Suprapubic skin (tissue), 3 donors: Measurements from ENCODE around the gene CTNNA3.

ENCODE experiments used
- POLR2AphosphoS5 ChIP-seq, 3 donors: sonication (generic); formaldehyde crosslinking; IDR thresholded peaks; one replicate each; pipeline ENCODE4 v1.6.1; 2017; ENCODE audit warnings: antibody characterized with exemption in 3 of 3
- TF ChIP-seq, protein P1 (sequence below), 2 donors: fragments of 200-600 bp in 1 of 2; fragments of 450-650 bp in 1 of 2; sonication (generic) in 1 of 2; IDR thresholded peaks; one replicate each; pipeline ENCODE4 v1.5.1; 2016 to 2019; ENCODE audit warnings: antibody characterized with exemption in 2 of 2, mild to moderate bottlenecking in 1 of 2, moderate library complexity in 1 of 2

GRCh38 chr10:67098461-67098860 is 597.5 kb downstream of the CTNNA3 start:
- TF ChIP-seq, protein P1, sequence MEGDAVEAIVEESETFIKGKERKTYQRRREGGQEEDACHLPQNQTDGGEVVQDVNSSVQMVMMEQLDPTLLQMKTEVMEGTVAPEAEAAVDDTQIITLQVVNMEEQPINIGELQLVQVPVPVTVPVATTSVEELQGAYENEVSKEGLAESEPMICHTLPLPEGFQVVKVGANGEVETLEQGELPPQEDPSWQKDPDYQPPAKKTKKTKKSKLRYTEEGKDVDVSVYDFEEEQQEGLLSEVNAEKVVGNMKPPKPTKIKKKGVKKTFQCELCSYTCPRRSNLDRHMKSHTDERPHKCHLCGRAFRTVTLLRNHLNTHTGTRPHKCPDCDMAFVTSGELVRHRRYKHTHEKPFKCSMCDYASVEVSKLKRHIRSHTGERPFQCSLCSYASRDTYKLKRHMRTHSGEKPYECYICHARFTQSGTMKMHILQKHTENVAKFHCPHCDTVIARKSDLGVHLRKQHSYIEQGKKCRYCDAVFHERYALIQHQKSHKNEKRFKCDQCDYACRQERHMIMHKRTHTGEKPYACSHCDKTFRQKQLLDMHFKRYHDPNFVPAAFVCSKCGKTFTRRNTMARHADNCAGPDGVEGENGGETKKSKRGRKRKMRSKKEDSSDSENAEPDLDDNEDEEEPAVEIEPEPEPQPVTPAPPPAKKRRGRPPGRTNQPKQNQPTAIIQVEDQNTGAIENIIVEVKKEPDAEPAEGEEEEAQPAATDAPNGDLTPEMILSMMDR (IDR thresholded peaks at IDR 0.05), result no peak
- no peak for TF ChIP-seq POLR2AphosphoS5 (IDR thresholded peaks at IDR 0.05)
